D721Med (cell line): ENCODE measurements around the gene SON.

Experiments
- DNase-seq: peaks from one replicate; pipeline ENCODE4 v3.0.0; 2011; ENCODE audit warnings: low spot score; ENCODE audit not compliant: insufficient read length
- FAIRE-seq: peaks from 2 replicates; lab custom pipeline; 2011; peaks lifted over from hg19 to GRCh38; lab: Jason Lieb, UNC
- CTCF ChIP-seq: IDR thresholded peaks from 2 replicates; pipeline ENCODE4 v1.5.1; 2012; ENCODE audit warnings: mild to moderate bottlenecking, control low read depth; ENCODE audit not compliant: insufficient read depth; ENCODE audit errors: missing control alignments

Gene SON

GRCh38 chr21:33552093-33552998, 9.5 kb downstream of the SON start:
- no peak for TF ChIP-seq CTCF
- FAIRE-seq (no peak), DNase-seq (no peak)

GRCh38 chr21:33552999-33553598, 10.3 kb downstream of the SON start:
- no peak for TF ChIP-seq CTCF
- DNase-seq (no peak), FAIRE-seq (no peak)

GRCh38 chr21:33554236-33554981, 11.6 kb downstream of the SON start:
- DNase-seq (no peak), FAIRE-seq (no peak)
- TF ChIP-seq CTCF, result no peak

- DNase-seq, result no peak
- FAIRE-seq, result no peak
- TF ChIP-seq CTCF, result no peak
Observed at GRCh38 chr21:33554982-33555344, 12.1 kb downstream of the SON start.

GRCh38 chr21:33557447-33557846, 14.6 kb downstream of the SON start:
- no peak for TF ChIP-seq CTCF
- DNase-seq (no peak), FAIRE-seq (no peak)

- no peak for TF ChIP-seq CTCF
- DNase-seq (no peak), FAIRE-seq (no peak)
Observed at GRCh38 chr21:33558777-33559421, 16.1 kb downstream of the SON start.
